SKM-1 (cell line): Measurements from ENCODE around the gene USB1.

Source experiments
- DNase-seq: peaks from one replicate; lab custom pipeline; 2025; ENCODE audit not compliant: unreplicated experiment; lab: John Stamatoyannopoulos, UW

The USB1 gene

DNA sequence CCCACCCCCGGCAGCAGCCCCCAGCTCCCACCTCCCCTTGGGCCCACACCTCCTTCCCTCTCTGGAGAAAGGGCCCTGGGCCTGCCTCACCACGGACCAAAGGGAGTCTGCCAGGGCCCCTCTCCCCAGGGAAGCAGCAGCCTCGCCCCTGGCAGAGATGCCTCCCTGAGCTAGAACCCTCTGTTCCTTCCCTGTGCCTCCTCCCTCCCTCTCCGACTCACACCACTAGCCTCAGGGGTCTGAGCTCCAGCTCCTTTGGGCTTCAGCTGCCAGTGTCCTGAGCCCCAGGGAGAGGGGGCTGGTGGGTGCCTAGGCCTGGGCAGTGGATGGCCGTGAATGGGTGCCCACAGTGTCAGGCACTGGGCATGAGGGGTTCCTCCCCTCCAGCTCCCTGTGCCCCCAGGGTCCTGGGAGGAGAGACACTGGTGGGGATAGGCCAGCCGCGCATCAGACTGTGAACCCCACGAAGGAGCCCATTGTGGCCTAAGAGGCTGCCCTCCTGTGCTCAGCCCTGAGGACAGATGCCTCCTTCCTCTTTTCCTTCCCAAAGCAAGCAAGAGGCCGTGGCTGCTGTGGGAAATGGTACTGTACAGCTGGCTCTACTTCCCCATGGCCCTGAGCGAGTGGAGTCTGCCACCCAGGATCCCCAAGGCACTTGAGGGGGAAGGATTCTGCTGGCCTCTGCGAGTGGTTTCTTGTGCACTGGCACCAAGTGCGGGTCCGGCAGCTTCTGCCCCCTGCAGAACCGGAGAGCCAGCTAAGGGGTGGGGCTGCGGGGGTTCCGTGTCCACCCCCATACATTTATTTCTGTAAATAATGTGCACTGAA, 45.1 kb downstream of the USB1 start:
- peak; percentile 75 for DNase-seq

GRCh38 chr16:58046936-58047335, 45.7 kb downstream of the USB1 start:
- DNase-seq: no peak

DNA sequence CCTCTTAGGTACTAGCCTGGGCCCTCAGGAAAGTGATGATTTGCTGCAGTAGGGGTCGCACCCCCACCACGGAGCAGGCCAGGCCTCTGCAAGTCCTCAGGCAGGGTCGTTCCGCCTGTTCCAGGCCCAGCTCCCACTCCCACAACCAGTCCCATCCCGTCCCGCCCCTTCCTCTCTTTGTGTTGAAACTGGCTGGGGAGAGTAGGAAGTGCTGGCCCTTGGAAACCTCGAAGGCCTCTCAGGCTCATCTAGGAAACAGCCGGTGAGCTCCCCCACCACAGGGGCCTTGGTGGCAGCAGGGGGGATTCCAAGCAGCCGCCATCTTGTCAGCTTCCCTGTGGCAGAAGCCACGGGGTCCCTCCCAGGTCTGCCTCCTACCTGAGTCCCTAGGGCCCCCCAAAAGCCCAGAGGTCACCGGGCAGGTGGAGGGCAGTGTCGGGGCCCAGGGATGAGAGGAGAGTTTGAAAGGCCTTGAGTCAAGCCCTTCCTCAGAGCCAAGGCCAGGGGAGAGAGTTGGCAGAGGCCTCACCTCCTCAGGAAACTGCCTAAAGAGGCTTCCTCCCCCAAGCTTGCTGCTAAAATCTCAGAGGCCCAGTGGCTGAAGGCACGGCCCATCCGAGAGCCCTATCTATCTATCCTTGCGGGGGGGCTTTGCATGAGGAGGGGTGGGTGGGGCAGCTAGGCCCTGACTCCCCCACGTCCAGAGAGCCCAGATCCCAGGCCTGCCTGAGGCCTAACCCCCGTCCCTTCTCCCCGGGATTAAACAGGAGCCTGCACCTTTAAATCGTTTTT, 46.5 kb downstream of the USB1 start:
- no peak for DNase-seq

GRCh38 chr16:58048494-58049231, 47.5 kb downstream of the USB1 start:
- DNase-seq: no peak

DNA sequence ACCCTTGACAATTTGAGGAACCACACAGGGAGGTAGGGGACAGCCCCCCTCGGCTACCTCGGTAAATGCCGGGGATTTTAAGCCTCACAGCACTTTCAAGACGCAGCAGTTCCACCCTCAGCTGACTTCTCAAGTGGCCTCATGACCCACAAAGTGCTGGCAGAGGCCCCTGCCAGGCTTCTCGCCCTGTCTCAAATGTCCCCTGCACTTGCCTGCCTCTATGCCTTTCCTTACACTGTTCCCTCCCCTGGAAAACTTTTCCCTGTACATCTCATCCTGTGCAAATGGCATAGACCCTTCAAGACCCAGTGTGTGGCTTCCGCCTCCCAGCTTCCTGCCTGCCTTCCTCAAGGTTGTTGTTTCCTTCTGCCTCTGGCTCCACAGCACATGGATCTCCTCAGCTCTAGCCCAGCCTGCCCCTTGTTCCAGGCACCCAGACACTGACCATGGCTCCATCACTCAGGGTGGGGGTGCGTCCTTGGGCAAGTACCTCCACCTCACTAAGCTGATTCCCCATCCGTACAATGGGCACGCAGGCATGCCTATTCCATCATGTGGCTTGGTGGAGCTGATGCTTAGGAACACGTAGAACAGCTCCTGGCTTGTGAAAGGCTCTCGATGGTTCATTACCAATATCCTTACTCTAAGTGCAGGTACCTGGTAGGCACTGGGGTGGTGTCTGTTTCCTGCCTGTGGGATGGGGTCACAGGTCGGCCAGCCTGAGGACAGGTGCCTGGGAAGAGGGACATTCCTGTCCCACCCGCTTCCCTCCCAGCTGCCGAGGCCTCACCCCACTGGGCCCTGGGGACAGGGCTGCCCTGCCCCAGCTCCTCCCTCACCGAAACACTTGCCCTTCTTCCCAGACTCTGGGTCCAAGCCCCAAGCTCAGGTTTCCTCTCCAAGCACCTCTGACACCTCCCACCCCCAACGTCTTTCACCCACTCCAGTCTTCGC, 48.3 kb downstream of the USB1 start:
- DNase-seq: no peak

GRCh38 chr16:58051296-58051695, 50.1 kb downstream of the USB1 start:
- no peak for DNase-seq

DNA sequence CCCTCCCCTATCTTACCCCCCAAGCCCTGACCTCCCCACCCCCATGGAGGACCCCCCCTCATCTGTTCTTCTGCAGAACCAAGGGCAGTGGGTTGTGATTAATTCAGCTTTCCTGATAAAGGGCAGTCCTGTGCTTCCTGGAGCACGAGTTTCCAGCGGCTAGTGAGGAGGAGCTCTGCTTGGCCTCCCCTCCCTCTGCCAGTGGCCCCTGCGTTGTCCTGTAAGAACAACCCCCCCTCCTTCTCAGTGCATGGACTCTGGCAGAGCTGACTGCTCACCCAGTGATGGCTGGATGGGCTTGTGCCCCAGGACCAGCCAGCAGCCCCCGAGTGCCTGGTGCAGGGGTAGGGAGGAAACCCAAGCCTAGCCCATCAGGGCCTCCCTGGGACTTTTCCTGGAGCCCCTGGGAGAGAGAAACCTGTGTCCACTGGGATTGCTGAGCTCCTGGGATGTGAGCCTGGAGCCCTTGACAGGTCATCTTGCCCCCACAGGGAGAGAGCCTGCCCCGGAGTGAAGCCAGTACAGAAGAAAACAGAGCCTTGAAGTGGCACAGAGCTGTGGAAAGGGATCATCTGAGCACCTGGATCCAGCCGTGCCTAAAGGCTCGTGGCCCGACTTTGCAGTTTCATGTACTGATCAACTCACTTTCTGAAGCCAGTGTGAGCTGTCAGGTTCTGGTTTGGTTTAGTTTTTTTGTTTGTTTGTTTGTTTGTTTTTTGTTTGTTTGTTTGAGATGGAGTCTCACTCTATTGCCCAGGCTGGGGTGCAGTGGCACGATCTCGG, 50.8 kb downstream of the USB1 start:
- no peak for DNase-seq

- no peak for DNase-seq
Observed at GRCh38 chr16:58053682-58054005, 52.4 kb downstream of the USB1 start.

DNA sequence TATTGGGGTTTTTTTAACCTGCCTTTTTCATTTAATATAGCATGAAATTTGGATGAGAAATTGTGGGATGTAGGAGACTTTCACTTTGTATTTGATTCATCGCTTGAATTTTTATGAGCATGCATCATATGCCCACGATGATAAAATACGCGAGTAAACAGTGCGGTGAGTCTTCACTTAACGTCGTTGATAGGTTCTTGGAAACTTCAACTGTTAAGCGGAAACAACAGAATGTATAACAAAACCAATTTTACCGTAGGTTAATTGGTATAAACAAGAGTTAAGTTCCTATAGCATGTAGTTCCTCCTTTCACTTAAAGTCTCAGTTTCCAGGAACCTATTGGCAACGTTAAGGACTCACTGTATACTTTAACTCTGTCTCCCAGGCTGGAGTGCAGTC, 53.1 kb downstream of the USB1 start:
- no peak for DNase-seq

DNA sequence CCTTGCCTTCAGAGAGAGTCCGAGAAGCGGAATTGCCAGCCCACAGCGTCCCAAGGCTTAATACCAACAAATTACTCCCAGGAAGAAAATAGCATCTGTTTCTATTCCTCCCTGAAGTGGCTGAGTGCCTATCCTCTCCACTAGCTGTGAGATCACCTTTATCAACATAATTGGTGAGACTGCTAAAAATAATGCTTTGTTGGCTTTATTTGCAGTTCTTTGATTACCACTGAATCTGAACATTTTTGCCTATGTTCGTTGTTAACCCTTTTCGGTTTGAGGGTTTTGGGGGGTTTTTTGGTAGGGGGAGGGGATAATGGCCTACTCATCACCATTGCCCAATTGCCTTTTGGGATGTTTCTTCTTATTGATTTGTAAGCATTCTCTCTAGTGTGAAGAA, 55.4 kb downstream of the USB1 start:
- no peak for DNase-seq

GRCh38 chr16:58057121-58057520, 55.9 kb downstream of the USB1 start:
- no peak for DNase-seq

GRCh38 chr16:58057784-58058183, 56.6 kb downstream of the USB1 start:
- DNase-seq: no peak

DNA sequence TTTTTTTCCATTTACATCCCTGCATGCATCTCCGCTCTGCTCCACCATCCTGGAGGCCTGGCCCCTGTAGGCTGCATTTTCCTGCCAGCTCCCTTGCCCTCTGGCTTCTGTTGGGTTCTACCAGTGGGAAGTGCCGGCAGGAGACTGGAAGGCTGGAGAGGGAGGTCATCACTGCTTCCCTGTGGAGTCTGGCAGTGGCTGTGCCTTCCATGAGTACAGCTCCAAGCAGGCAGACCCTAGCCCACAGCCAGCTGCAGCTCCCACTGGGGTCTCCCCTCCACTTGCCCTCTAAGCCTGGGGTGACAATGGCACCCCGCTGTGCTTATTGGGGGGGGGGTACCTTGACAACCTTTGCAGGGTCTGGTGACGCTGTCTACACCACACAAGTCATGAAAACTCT, 61.6 kb downstream of the USB1 start:
- DNase-seq: no peak

DNA sequence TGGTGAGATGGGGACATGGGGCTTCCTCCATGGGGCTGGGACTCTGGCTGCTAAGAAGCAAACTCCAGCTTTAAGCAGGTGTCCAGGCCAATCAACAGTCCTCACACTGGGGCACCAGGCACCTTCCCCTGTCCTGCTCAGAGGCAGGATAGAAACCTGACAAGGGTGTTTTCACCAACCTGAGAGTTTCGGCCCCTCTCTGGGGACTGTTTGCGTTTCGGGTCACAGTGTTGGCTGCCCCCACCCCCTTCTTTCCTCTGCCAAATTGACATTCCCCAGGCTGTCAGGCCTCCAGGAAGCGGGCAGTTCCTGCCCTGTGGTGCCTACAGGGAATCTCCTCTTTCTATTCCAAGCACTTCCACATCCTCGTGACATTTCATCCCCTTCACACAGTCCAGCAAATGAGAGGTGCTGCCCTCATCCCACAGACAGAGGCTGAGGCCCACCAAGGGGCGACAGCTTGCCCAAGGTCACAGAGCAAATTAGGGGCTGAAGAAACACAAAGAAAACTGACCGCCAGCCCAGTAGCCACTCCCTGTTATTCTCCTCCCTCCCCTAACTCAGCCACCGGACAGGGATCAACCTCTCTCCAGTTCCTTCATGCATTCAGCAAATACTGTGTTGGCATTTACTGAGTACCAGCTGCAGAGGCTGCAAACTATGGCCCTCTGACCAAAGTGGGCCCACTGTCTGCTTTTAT, 62.3 kb downstream of the USB1 start:
- DNase-seq: no peak

DNA sequence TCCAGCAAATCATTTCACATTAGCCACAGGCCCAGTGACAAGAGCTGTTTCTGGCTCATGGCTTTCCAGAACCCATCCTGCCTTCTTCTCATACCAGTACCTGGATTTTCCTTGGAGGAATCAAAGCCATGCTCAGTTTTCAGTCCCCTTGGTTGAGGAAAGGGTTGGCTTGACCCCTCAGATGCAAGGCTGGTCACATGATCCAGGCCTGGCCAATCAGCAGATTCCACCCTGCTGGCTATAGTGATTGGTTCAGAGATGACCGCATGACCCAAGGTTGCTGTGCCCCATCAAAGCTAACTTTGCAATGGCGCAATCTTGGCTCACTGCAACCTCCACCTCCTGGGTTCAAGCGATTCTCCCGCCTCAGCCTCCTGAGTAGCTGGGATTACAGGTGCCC, 69.4 kb downstream of the USB1 start:
- DNase-seq: no peak
